ENCODE measurements around the gene C10orf143.

The C10orf143 gene

DNA sequence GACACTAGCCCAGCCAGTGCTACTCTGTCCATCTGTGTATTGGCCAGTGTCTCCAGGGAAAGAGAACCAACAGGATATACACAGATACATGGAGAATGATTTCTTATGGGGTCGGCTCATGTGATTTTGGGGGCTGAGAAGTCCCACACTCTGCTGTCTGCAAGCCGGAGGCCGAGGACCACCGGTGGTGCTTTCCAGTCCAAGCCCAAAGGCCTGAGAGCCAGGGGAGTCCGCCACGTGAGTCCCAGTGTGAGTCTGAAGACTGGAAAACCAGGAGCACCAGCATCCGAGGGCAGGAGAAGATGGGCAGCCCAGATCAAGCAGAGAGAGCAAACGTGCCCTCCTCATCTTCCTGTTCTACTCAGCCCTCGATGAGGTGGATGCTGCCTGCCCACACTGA is 71.5 kb downstream of the C10orf143 start:
- CTCF ChIA-PET, result interaction anchor here (0.6 kb wide), 1 partner anchor 1883 kb away, joined by 3 read pairs; no protein-coding TSS in a partner anchor
- no peak for DNase-seq (ENCODE audit: extremely low spot score)
- POLR2A ChIA-PET, result no interaction called here
- TF ChIP-seq, protein P1, sequence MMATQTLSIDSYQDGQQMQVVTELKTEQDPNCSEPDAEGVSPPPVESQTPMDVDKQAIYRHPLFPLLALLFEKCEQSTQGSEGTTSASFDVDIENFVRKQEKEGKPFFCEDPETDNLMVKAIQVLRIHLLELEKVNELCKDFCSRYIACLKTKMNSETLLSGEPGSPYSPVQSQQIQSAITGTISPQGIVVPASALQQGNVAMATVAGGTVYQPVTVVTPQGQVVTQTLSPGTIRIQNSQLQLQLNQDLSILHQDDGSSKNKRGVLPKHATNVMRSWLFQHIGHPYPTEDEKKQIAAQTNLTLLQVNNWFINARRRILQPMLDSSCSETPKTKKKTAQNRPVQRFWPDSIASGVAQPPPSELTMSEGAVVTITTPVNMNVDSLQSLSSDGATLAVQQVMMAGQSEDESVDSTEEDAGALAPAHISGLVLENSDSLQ (IDR thresholded peaks at IDR 0.05), result no peak
- no peak for TF ChIP-seq SP1 (IDR thresholded peaks at IDR 0.05)
- no peak for TF ChIP-seq L3MBTL2 (conservative IDR thresholded peaks at IDR 0.05)
- TF ChIP-seq NFRKB (IDR thresholded peaks at IDR 0.05), result no peak
- TF ChIP-seq SUZ12 (IDR thresholded peaks at IDR 0.05), result no peak
- TF ChIP-seq FOXM1 (IDR thresholded peaks at IDR 0.05; ENCODE audit: borderline replicate concordance), result no peak
- TF ChIP-seq ARNT (IDR thresholded peaks at IDR 0.05), result no peak
- TF ChIP-seq FOXA1 (IDR thresholded peaks at IDR 0.05), result no peak
- no peak for TF ChIP-seq TARDBP (IDR thresholded peaks at IDR 0.05)
- TF ChIP-seq LEF1 (IDR thresholded peaks at IDR 0.05; ENCODE audit: borderline replicate concordance), result no peak
- no peak for TF ChIP-seq ELF4 (IDR thresholded peaks at IDR 0.05)
- TF ChIP-seq HDGF (IDR thresholded peaks at IDR 0.05; ENCODE audit: borderline replicate concordance), result no peak
- TF ChIP-seq FOXK2 (IDR thresholded peaks at IDR 0.05), result no peak
- TF ChIP-seq ZNF384 (IDR thresholded peaks at IDR 0.05), result no peak
- TF ChIP-seq BHLHE40 (IDR thresholded peaks at IDR 0.05; ENCODE audit: borderline replicate concordance), result no peak
- TF ChIP-seq CTBP1 (IDR thresholded peaks at IDR 0.05; ENCODE audit: borderline replicate concordance), result no peak

DNA sequence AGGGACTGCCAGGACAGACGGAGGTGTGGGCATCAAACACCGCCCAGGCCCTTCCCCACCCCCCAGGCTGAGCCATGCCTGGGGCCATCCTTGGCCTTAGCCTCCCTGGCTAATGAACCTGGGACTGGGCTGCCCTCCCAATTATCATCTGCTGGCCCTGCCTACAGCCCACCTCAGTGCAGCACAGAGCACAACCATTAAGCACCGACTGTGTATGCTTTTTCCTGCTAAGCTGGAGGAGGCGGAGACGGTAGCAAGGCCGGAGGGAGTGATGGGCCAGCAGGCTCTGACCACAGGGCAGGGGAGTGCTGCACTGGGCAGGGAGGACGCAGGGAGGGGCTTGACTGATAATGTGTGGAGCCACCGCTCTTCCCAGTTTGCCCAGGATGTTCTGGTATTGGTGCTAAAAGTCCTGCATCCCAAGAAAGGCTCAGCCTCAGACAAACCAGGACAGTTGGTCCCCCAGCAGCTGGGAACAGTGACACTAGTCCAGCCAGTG is 72.0 kb downstream of the C10orf143 start:
- CTCF ChIA-PET, result interaction anchor here (0.6 kb wide), 1 partner anchor 1882 kb away, joined by 3 read pairs; no protein-coding TSS in a partner anchor
- no peak for TF ChIP-seq CTBP1 (IDR thresholded peaks at IDR 0.05; ENCODE audit: borderline replicate concordance)
- TF ChIP-seq, protein P1 (IDR thresholded peaks at IDR 0.05), result no peak
- TF ChIP-seq ZNF384 (IDR thresholded peaks at IDR 0.05), result no peak
- no peak for TF ChIP-seq SP1 (IDR thresholded peaks at IDR 0.05)
- TF ChIP-seq LEF1 (IDR thresholded peaks at IDR 0.05; ENCODE audit: borderline replicate concordance), result no peak
- TF ChIP-seq ARNT (IDR thresholded peaks at IDR 0.05), result no peak
- no peak for TF ChIP-seq TARDBP (IDR thresholded peaks at IDR 0.05)
- TF ChIP-seq ELF4 (IDR thresholded peaks at IDR 0.05), result no peak
- no peak for TF ChIP-seq BHLHE40 (IDR thresholded peaks at IDR 0.05; ENCODE audit: borderline replicate concordance)
- TF ChIP-seq FOXM1 (IDR thresholded peaks at IDR 0.05; ENCODE audit: borderline replicate concordance), result no peak
- TF ChIP-seq L3MBTL2 (conservative IDR thresholded peaks at IDR 0.05), result no peak
- TF ChIP-seq SUZ12 (IDR thresholded peaks at IDR 0.05), result no peak
- POLR2A ChIA-PET, result no interaction called here
- no peak for DNase-seq (ENCODE audit: extremely low spot score)

DNA sequence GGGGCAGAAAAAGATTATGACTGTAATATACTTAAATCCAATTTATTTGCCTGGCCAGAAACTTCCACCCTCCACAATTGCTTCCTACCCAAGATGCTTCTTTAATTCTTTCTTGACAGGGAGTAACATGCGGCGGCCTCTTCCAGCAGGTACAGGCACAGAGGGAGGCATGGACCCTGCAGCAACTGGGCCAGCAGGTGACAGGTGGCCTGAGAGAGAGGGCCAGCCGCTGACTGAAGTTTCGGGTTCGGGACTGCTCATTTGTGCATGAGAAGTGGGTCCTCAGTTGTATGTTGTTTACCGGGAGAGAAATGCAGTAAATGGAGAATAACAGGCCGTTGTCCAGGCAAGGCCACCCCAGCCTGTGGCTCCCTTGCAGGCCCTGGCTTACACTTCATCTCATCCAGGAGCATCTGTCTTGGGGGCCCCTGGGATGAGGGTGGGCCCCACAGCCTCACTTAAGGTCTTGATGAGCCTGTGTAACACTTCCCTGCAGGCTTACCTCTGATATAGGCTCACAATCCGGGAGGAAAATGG is 72.5 kb downstream of the C10orf143 start:
- no peak for DNase-seq (ENCODE audit: extremely low spot score)
- TF ChIP-seq BHLHE40 (IDR thresholded peaks at IDR 0.05; ENCODE audit: borderline replicate concordance) (no peak), HDGF (IDR thresholded peaks at IDR 0.05; ENCODE audit: borderline replicate concordance) (no peak), FOXM1 (IDR thresholded peaks at IDR 0.05; ENCODE audit: borderline replicate concordance) (no peak), SUZ12 (IDR thresholded peaks at IDR 0.05) (no peak), NFRKB (IDR thresholded peaks at IDR 0.05) (no peak), ARNT (IDR thresholded peaks at IDR 0.05) (no peak), L3MBTL2 (conservative IDR thresholded peaks at IDR 0.05) (no peak), LEF1 (IDR thresholded peaks at IDR 0.05; ENCODE audit: borderline replicate concordance) (no peak), ZNF384 (IDR thresholded peaks at IDR 0.05) (no peak), SP1 (IDR thresholded peaks at IDR 0.05) (no peak), FOXK2 (IDR thresholded peaks at IDR 0.05) (no peak), FOXA1 (IDR thresholded peaks at IDR 0.05) (no peak)
- TF ChIP-seq, protein P1 (IDR thresholded peaks at IDR 0.05), result no peak
- CTCF ChIA-PET, result no interaction called here
- POLR2A ChIA-PET, result no interaction called here

DNA sequence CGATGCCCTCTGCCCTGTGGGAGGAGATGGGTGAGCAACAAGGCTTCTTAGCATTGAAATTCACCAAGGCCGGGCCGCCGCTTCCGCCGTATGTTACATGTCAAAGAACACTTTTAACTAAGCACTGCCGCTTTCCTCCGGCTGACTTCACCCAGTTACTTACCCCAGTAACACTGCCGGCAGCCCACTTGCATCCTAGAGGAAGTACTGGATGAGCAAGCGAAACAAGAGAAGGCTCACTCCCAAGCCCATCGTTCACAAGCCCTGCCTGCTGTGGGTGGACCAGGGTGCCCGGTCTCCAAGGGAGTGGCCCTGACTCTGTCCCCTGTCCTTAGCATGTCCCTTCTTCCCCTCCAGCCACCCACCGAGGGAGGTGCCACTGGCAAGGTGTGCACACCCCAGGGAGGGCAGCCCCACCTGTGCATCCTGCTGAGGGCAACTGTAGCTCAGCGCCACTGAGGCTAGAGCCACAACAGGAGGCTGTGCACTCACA is 73.4 kb downstream of the C10orf143 start:
- DNase-seq (ENCODE audit: extremely low spot score), result no peak
- ChIA-PET CTCF (no interaction called here), POLR2A (no interaction called here)
- no peak for TF ChIP-seq L3MBTL2 (conservative IDR thresholded peaks at IDR 0.05)

DNA sequence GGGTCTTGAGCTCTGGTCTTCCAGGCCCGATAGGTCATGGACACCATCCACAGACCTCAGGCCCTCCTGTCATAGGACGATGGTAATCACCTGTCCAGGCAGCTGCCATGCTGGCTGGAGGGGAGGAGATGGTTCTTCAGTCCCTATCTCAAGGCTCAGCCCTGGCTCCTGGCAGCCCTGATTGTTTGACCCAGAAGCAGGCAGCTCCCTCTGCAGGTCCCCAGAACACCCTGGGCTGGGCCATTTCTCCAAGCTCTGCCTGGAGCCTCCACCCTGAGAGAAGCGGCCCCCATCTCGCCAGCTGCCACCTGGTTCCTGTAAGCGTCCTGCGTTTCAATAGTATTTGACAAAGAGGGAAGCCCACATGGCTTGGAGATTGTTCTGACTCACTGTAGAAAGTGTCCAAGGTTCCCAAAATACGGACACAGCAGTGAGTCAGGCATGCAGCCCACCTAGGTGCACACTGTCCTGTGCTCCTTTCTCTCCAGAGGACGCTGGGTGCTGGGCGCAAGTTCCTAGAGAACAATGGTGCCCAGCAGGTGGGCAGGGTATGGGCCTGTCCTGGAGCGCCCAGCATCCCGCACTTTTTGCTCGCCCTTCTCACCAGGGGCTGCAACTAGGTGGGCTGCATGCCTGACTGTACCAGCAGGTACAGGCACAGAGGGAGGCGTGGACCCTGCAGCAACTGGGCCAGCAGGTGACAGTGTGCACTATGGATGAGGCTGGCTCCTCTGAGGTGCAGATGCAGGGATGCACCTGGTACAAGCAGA is 74.1 kb downstream of the C10orf143 start:
- POLR2A ChIA-PET, result no interaction called here
- CTCF ChIA-PET, result no interaction called here
- no peak for DNase-seq (ENCODE audit: extremely low spot score)
- TF ChIP-seq L3MBTL2 (conservative IDR thresholded peaks at IDR 0.05) (no peak), SP1 (IDR thresholded peaks at IDR 0.05) (no peak), FOXM1 (IDR thresholded peaks at IDR 0.05; ENCODE audit: borderline replicate concordance) (no peak), CTBP1 (IDR thresholded peaks at IDR 0.05; ENCODE audit: borderline replicate concordance) (no peak), NFRKB (IDR thresholded peaks at IDR 0.05) (no peak), TARDBP (IDR thresholded peaks at IDR 0.05) (no peak), FOXK2 (IDR thresholded peaks at IDR 0.05) (no peak), FOXA1 (IDR thresholded peaks at IDR 0.05) (no peak), ARNT (IDR thresholded peaks at IDR 0.05) (no peak), HDGF (IDR thresholded peaks at IDR 0.05; ENCODE audit: borderline replicate concordance) (no peak), ZNF384 (IDR thresholded peaks at IDR 0.05) (no peak)
- TF ChIP-seq, protein P1 (IDR thresholded peaks at IDR 0.05), result no peak
